ENCODE measurements around the gene FHIT. TPM values are rescaled to one million over a fixed set of nuclear protein-coding genes. Genes with fewer than 3 reads are reported as not detected.

The FHIT gene
- total and polyA plus RNA-seq, 4 donors = 2.1 to 14.7 (median 6.6) TPM

DNA sequence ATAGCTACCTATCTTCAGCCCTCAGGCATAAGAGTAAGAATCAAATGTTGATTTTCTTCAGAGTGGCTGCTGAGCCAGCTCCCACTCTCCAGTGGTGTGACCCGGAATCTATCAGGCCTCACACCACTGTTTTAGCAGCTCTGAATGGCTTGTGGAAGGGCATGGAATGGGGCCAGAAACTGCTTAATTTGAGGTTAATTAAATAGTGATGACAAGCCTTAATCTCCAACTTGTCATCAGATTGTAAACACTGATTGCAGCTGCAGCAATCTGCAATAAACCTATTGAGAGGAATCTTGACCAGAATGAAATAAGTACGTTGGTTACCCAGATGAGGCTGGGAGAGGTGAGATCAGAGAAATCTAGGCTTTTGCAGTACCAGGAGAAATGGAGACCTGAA, 317.4 kb downstream of the FHIT start:
- no peak for DNase-seq (ENCODE audit: low spot score)
- no peaks in the 10 kb centered on the region for H3K4me1 ChIP-seq (ENCODE audit: control insufficient read depth in 4 of 4, insufficient read depth in 4 of 4, low read length in 3 of 4)
- H3K9me3 ChIP-seq (ENCODE audit: control insufficient read depth in 4 of 4, low read length in 3 of 4) = no peaks in the 10 kb centered on the region
- TF ChIP-seq REST (IDR thresholded peaks at IDR 0.05) (no peak), GABPA (IDR thresholded peaks at IDR 0.05 in 1 of 2, conservative IDR thresholded peaks at IDR 0.05 in 1 of 2) (no peak), HNF4G (IDR thresholded peaks at IDR 0.05) (no peak), HNF4A (conservative IDR thresholded peaks at IDR 0.05) (no peak), EGR1 (IDR thresholded peaks at IDR 0.05; ENCODE audit: low read depth in 2 of 2) (no peak), JUND (IDR thresholded peaks at IDR 0.05) (no peak), SP1 (IDR thresholded peaks at IDR 0.05) (no peak), TAF1 (conservative IDR thresholded peaks at IDR 0.05) (no peak), RXRA (IDR thresholded peaks at IDR 0.05) (no peak), FOXA2 (IDR thresholded peaks at IDR 0.05) (no peak), NR2F2 (IDR thresholded peaks at IDR 0.05) (no peak), FOXA1 (IDR thresholded peaks at IDR 0.05) (no peak), YY1 (IDR thresholded peaks at IDR 0.05) (no peak), ATF3 (IDR thresholded peaks at IDR 0.05) (no peak)
- TF ChIP-seq, protein P1, sequence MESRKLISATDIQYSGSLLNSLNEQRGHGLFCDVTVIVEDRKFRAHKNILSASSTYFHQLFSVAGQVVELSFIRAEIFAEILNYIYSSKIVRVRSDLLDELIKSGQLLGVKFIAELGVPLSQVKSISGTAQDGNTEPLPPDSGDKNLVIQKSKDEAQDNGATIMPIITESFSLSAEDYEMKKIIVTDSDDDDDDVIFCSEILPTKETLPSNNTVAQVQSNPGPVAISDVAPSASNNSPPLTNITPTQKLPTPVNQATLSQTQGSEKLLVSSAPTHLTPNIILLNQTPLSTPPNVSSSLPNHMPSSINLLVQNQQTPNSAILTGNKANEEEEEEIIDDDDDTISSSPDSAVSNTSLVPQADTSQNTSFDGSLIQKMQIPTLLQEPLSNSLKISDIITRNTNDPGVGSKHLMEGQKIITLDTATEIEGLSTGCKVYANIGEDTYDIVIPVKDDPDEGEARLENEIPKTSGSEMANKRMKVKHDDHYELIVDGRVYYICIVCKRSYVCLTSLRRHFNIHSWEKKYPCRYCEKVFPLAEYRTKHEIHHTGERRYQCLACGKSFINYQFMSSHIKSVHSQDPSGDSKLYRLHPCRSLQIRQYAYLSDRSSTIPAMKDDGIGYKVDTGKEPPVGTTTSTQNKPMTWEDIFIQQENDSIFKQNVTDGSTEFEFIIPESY (IDR thresholded peaks at IDR 0.05) = no peak
- TF ChIP-seq, protein P2, sequence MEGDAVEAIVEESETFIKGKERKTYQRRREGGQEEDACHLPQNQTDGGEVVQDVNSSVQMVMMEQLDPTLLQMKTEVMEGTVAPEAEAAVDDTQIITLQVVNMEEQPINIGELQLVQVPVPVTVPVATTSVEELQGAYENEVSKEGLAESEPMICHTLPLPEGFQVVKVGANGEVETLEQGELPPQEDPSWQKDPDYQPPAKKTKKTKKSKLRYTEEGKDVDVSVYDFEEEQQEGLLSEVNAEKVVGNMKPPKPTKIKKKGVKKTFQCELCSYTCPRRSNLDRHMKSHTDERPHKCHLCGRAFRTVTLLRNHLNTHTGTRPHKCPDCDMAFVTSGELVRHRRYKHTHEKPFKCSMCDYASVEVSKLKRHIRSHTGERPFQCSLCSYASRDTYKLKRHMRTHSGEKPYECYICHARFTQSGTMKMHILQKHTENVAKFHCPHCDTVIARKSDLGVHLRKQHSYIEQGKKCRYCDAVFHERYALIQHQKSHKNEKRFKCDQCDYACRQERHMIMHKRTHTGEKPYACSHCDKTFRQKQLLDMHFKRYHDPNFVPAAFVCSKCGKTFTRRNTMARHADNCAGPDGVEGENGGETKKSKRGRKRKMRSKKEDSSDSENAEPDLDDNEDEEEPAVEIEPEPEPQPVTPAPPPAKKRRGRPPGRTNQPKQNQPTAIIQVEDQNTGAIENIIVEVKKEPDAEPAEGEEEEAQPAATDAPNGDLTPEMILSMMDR (IDR thresholded peaks at IDR 0.05; ENCODE audit: low read depth, low read length, missing input control) = no peak
- H3K36me3 ChIP-seq (ENCODE audit: control insufficient read depth in 4 of 4, insufficient read depth in 3 of 4, low read depth in 1 of 4, low read length in 3 of 4) = no peaks in the 10 kb centered on the region
- H3K27me3 ChIP-seq (ENCODE audit: control insufficient read depth in 4 of 4, insufficient read depth in 4 of 4, low read length in 3 of 4) = no peaks in the 10 kb centered on the region
- H3K4me3 ChIP-seq (ENCODE audit: low read depth in 1 of 3, low read length in 3 of 3) = no peak overlapping the region
- 93% methylated on average over 2 of the region's 2 CpGs for WGBS
- H3K27ac ChIP-seq (ENCODE audit: low read depth in 1 of 2, low read length in 2 of 2) = no peak overlapping the region
- H3K9ac ChIP-seq (ENCODE audit: low read depth in 1 of 2, low read length in 2 of 2) = no peak overlapping the region

- TF ChIP-seq HNF4A (conservative IDR thresholded peaks at IDR 0.05) = no peak
- no peak for TF ChIP-seq FOXA1 (IDR thresholded peaks at IDR 0.05)
- no peak for TF ChIP-seq RXRA (IDR thresholded peaks at IDR 0.05)
- no peak for TF ChIP-seq TAF1 (conservative IDR thresholded peaks at IDR 0.05)
- no peak for TF ChIP-seq RAD21 (IDR thresholded peaks at IDR 0.05)
- no peak for TF ChIP-seq JUND (IDR thresholded peaks at IDR 0.05)
- no peak for TF ChIP-seq SP1 (IDR thresholded peaks at IDR 0.05)
- no peak for TF ChIP-seq YY1 (IDR thresholded peaks at IDR 0.05)
- TF ChIP-seq, protein P3, sequence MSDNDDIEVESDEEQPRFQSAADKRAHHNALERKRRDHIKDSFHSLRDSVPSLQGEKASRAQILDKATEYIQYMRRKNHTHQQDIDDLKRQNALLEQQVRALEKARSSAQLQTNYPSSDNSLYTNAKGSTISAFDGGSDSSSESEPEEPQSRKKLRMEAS (IDR thresholded peaks at IDR 0.05) = no peak
- no peak for TF ChIP-seq EGR1 (IDR thresholded peaks at IDR 0.05; ENCODE audit: low read depth in 2 of 2)
- TF ChIP-seq HNF4G (IDR thresholded peaks at IDR 0.05) = no peak
- TF ChIP-seq, protein P1 (IDR thresholded peaks at IDR 0.05) = no peak
- no peak for TF ChIP-seq GABPA (IDR thresholded peaks at IDR 0.05 in 1 of 2, conservative IDR thresholded peaks at IDR 0.05 in 1 of 2)
- Histone ChIP-seq H3K4me1 (ENCODE audit: control insufficient read depth in 4 of 4, insufficient read depth in 4 of 4, low read length in 3 of 4) (no peaks in the 10 kb centered on the region), H3K27me3 (ENCODE audit: control insufficient read depth in 4 of 4, insufficient read depth in 4 of 4, low read length in 3 of 4) (no peaks in the 10 kb centered on the region), H3K36me3 (ENCODE audit: control insufficient read depth in 4 of 4, insufficient read depth in 3 of 4, low read depth in 1 of 4, low read length in 3 of 4) (no peaks in the 10 kb centered on the region), H3K4me3 (ENCODE audit: low read depth in 1 of 3, low read length in 3 of 3) (no peak overlapping the region), H3K27ac (ENCODE audit: low read depth in 1 of 2, low read length in 2 of 2) (no peak overlapping the region), H3K9me3 (ENCODE audit: control insufficient read depth in 4 of 4, low read length in 3 of 4) (no peaks in the 10 kb centered on the region), H3K9ac (ENCODE audit: low read depth in 1 of 2, low read length in 2 of 2) (no peak overlapping the region)
- DNase-seq (ENCODE audit: low spot score) = no peak
- 83% methylated on average over 1 of the region's 1 CpG for WGBS
Observed at GRCh38 chr3:60932643-60933042, 318.6 kb downstream of the FHIT start.

Data from liver (tissue), 9 donors.